Liver (tissue), 9 donors: Measurements from ENCODE around the gene FER. TPM values are rescaled to one million over a fixed set of nuclear protein-coding genes. Genes with fewer than 3 reads are reported as not detected.

Experiments
- DNase-seq: peaks from one replicate; pipeline ENCODE4 v3.0.0-alpha.2; 2017; ENCODE audit warnings: low spot score
- H3K27ac ChIP-seq, 2 donors: one replicate each; pipeline ENCODE4 v1.7.0; 2013; ENCODE audit warnings: inconsistent platforms in 2 of 2, low read length in 2 of 2, control low read depth in 1 of 2, low read depth in 1 of 2, mild to moderate bottlenecking in 1 of 2
- H3K27me3 ChIP-seq, 4 donors: one replicate each; pipeline versions ENCODE4 v1.6.1 to v1.7.0; 2013; ENCODE audit warnings: low read length in 3 of 4, inconsistent platforms in 1 of 4, mild to moderate bottlenecking in 1 of 4, moderate library complexity in 1 of 4; ENCODE audit not compliant: control insufficient read depth in 4 of 4, insufficient read depth in 4 of 4
- H3K36me3 ChIP-seq, 4 donors: one replicate each; pipeline versions ENCODE4 v1.6.1 to v1.7.0; 2013; ENCODE audit warnings: low read length in 3 of 4, mild to moderate bottlenecking in 3 of 4, low read depth in 1 of 4, moderate library complexity in 1 of 4; ENCODE audit not compliant: control insufficient read depth in 4 of 4, insufficient read depth in 3 of 4
- H3K4me1 ChIP-seq, 4 donors: one replicate each; pipeline versions ENCODE4 v1.6.1 to v1.7.0; 2013; ENCODE audit warnings: low read length in 3 of 4, mild to moderate bottlenecking in 3 of 4, moderate library complexity in 1 of 4; ENCODE audit not compliant: control insufficient read depth in 4 of 4, insufficient read depth in 4 of 4
- H3K4me3 ChIP-seq, 3 donors: one replicate each; pipeline versions ENCODE4 v1.6.1 to v1.7.0; 2013; ENCODE audit warnings: low read length in 3 of 3, control low read depth in 1 of 3, low read depth in 1 of 3, mild to moderate bottlenecking in 1 of 3
- H3K9ac ChIP-seq, 2 donors: one replicate each; pipeline ENCODE4 v1.7.0; 2013; ENCODE audit warnings: low read length in 2 of 2, mild to moderate bottlenecking in 2 of 2, moderate library complexity in 2 of 2, control low read depth in 1 of 2, low read depth in 1 of 2
- H3K9me3 ChIP-seq, 4 donors: one replicate each; pipeline versions ENCODE4 v1.6.1 to v1.7.0; 2013; ENCODE audit warnings: low read length in 3 of 4; ENCODE audit not compliant: control insufficient read depth in 4 of 4
- EGR1 ChIP-seq, 2 donors: IDR thresholded peaks; 2 replicates each; pipeline ENCODE4 v1.6.1; 2016 to 2018; ENCODE audit warnings: antibody characterized with exemption in 2 of 2, low read depth in 2 of 2
- FOXA1 ChIP-seq: IDR thresholded peaks from 2 replicates; pipeline ENCODE4 v1.6.1; 2016; ENCODE audit warnings: antibody characterized with exemption
- FOXA2 ChIP-seq: IDR thresholded peaks from 2 replicates; pipeline ENCODE4 v1.6.1; 2016; ENCODE audit warnings: antibody characterized with exemption
- GABPA ChIP-seq, 2 donors: IDR thresholded peaks in 1 of 2; conservative IDR thresholded peaks in 1 of 2; 2 replicates each; pipeline ENCODE4 v1.6.1; 2016; ENCODE audit warnings: antibody characterized with exemption in 2 of 2, mild to moderate bottlenecking in 1 of 2, moderate library complexity in 1 of 2
- HNF4A ChIP-seq, 2 donors: conservative IDR thresholded peaks; 2 replicates each; pipeline ENCODE4 v1.6.1; 2016; ENCODE audit warnings: antibody characterized with exemption in 2 of 2, mild to moderate bottlenecking in 2 of 2
- HNF4G ChIP-seq: IDR thresholded peaks from 2 replicates; pipeline ENCODE4 v1.6.1; 2016; ENCODE audit warnings: antibody characterized with exemption
- JUND ChIP-seq, 2 donors: IDR thresholded peaks; 2 replicates each; pipeline ENCODE4 v1.6.1; 2016; ENCODE audit warnings: antibody characterized with exemption in 2 of 2
- NR2F2 ChIP-seq: IDR thresholded peaks from 2 replicates; pipeline ENCODE4 v1.6.1; 2016; ENCODE audit warnings: antibody characterized with exemption
- RAD21 ChIP-seq, 2 donors: IDR thresholded peaks; 2 replicates each; pipeline ENCODE4 v1.6.1; 2016; ENCODE audit warnings: antibody characterized with exemption in 2 of 2, mild to moderate bottlenecking in 2 of 2
- RXRA ChIP-seq, 2 donors: IDR thresholded peaks; 2 replicates each; pipeline ENCODE4 v1.6.1; 2017 to 2018; ENCODE audit warnings: antibody characterized with exemption in 2 of 2, mild to moderate bottlenecking in 1 of 2
- SP1 ChIP-seq: IDR thresholded peaks from 2 replicates; pipeline ENCODE4 v1.6.1; 2018; ENCODE audit warnings: antibody characterized with exemption, mild to moderate bottlenecking
- TAF1 ChIP-seq: conservative IDR thresholded peaks from 2 replicates; pipeline ENCODE4 v1.6.1; 2016; ENCODE audit warnings: antibody characterized with exemption, mild to moderate bottlenecking
- YY1 ChIP-seq: IDR thresholded peaks from 2 replicates; pipeline ENCODE4 v1.6.1; 2016; ENCODE audit warnings: antibody characterized with exemption, mild to moderate bottlenecking
- WGBS: extraction: QIAGEN DNeasy Blood & Tissue Kit; methylation state at CpG from one replicate; pipeline ENCODE4 v1.1.7; 2013; 5-methylcytosine and 5-hydroxymethylcytosine counted together
- polyA plus RNA-seq, 2 donors: library from polyadenylated mRNA; stranded (reverse) in 1 of 2; unstranded in 1 of 2; fragments of 200-250 nt in 1 of 2; fragments of >200 nt in 1 of 2; fragmentation: Nextera tagmentation in 1 of 2; extraction: Ambion mirVana in 1 of 2; gene quantifications; one replicate each; pipeline versions ENCODE4 v1.2.1 to v1.2.3, GENCODE V29; 2013 to 2015
- total RNA-seq, 2 donors: library from RNA; depleted of rRNA; stranded (reverse); fragments of >200 nt; gene quantifications; one replicate each; pipeline ENCODE4 v1.2.3, GENCODE V29; 2014
- TF ChIP-seq, protein P1 (sequence below): fragments of 150-350 bp; IDR thresholded peaks from 2 replicates; pipeline ENCODE4 v1.5.1; 2017; ENCODE audit warnings: improper control_type of control experiment, low read depth, low read length; ENCODE audit not compliant: missing input control
- TF ChIP-seq, protein P2 (sequence below): IDR thresholded peaks from 2 replicates; pipeline ENCODE4 v1.6.1; 2016; ENCODE audit warnings: antibody characterized with exemption
- TF ChIP-seq, protein P3 (sequence below): IDR thresholded peaks from 2 replicates; pipeline ENCODE4 v1.6.1; 2016; ENCODE audit warnings: antibody characterized with exemption, mild to moderate bottlenecking
- TF ChIP-seq, protein P4 (sequence below): IDR thresholded peaks from 2 replicates; pipeline ENCODE4 v1.6.1; 2016; ENCODE audit warnings: antibody characterized with exemption
- TF ChIP-seq, protein P5 (sequence below): IDR thresholded peaks from 2 replicates; pipeline ENCODE4 v1.6.1; 2016; ENCODE audit warnings: antibody characterized with exemption
- donor health status: healthy.
- donor health status: healthy.
- donor health status: healthy.
- donor health status: healthy.
- donor health status: healthy.

The FER gene
- total and polyA plus RNA-seq, 4 donors = 0.83 to 9.8 (median 5.9) TPM

DNA sequence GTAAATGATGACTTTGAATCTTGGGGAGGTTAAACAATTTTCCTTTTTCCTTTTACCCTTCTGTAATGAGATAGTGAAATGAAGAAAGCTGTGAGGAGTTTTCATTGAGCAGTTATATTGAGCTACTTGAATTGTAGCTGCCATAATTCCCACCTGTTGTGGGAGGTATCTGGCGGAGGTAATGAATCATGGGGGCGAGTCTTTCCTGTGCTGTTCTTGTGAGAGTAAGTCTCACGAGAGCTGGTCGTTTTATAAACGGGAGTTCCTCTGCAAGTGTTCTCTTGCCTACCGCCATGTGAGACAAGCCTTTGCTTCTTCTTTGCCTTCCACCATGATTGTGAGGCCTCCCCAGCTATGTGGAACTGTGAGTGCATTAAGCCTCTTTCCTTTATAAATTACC lies 258.4 kb downstream of the FER start:
- Histone ChIP-seq H3K4me1 (no peaks in the 10 kb centered on the region), H3K4me3 (no peak overlapping the region), H3K9me3 (no peaks in the 10 kb centered on the region), H3K36me3 (no peaks in the 10 kb centered on the region), H3K27me3 (no peaks in the 10 kb centered on the region), H3K27ac (no peak overlapping the region), H3K9ac (no peak overlapping the region)
- DNase-seq = no peak
- WGBS = 96% methylated on average over 6 of the region's 6 CpGs
- TF ChIP-seq RXRA (IDR thresholded peaks at IDR 0.05) (no peak), RAD21 (IDR thresholded peaks at IDR 0.05) (no peak), GABPA (IDR thresholded peaks at IDR 0.05 in 1 of 2, conservative IDR thresholded peaks at IDR 0.05 in 1 of 2) (no peak), FOXA1 (no peak), YY1 (no peak), TAF1 (no peak), HNF4A (conservative IDR thresholded peaks at IDR 0.05) (no peak), SP1 (no peak), NR2F2 (no peak), FOXA2 (no peak), JUND (IDR thresholded peaks at IDR 0.05) (no peak), HNF4G (no peak), EGR1 (IDR thresholded peaks at IDR 0.05; ENCODE audit: low read depth in 2 of 2) (no peak)
- TF ChIP-seq, protein P1, sequence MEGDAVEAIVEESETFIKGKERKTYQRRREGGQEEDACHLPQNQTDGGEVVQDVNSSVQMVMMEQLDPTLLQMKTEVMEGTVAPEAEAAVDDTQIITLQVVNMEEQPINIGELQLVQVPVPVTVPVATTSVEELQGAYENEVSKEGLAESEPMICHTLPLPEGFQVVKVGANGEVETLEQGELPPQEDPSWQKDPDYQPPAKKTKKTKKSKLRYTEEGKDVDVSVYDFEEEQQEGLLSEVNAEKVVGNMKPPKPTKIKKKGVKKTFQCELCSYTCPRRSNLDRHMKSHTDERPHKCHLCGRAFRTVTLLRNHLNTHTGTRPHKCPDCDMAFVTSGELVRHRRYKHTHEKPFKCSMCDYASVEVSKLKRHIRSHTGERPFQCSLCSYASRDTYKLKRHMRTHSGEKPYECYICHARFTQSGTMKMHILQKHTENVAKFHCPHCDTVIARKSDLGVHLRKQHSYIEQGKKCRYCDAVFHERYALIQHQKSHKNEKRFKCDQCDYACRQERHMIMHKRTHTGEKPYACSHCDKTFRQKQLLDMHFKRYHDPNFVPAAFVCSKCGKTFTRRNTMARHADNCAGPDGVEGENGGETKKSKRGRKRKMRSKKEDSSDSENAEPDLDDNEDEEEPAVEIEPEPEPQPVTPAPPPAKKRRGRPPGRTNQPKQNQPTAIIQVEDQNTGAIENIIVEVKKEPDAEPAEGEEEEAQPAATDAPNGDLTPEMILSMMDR = no peak
- TF ChIP-seq, protein P2, sequence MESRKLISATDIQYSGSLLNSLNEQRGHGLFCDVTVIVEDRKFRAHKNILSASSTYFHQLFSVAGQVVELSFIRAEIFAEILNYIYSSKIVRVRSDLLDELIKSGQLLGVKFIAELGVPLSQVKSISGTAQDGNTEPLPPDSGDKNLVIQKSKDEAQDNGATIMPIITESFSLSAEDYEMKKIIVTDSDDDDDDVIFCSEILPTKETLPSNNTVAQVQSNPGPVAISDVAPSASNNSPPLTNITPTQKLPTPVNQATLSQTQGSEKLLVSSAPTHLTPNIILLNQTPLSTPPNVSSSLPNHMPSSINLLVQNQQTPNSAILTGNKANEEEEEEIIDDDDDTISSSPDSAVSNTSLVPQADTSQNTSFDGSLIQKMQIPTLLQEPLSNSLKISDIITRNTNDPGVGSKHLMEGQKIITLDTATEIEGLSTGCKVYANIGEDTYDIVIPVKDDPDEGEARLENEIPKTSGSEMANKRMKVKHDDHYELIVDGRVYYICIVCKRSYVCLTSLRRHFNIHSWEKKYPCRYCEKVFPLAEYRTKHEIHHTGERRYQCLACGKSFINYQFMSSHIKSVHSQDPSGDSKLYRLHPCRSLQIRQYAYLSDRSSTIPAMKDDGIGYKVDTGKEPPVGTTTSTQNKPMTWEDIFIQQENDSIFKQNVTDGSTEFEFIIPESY = no peak
- TF ChIP-seq, protein P3, sequence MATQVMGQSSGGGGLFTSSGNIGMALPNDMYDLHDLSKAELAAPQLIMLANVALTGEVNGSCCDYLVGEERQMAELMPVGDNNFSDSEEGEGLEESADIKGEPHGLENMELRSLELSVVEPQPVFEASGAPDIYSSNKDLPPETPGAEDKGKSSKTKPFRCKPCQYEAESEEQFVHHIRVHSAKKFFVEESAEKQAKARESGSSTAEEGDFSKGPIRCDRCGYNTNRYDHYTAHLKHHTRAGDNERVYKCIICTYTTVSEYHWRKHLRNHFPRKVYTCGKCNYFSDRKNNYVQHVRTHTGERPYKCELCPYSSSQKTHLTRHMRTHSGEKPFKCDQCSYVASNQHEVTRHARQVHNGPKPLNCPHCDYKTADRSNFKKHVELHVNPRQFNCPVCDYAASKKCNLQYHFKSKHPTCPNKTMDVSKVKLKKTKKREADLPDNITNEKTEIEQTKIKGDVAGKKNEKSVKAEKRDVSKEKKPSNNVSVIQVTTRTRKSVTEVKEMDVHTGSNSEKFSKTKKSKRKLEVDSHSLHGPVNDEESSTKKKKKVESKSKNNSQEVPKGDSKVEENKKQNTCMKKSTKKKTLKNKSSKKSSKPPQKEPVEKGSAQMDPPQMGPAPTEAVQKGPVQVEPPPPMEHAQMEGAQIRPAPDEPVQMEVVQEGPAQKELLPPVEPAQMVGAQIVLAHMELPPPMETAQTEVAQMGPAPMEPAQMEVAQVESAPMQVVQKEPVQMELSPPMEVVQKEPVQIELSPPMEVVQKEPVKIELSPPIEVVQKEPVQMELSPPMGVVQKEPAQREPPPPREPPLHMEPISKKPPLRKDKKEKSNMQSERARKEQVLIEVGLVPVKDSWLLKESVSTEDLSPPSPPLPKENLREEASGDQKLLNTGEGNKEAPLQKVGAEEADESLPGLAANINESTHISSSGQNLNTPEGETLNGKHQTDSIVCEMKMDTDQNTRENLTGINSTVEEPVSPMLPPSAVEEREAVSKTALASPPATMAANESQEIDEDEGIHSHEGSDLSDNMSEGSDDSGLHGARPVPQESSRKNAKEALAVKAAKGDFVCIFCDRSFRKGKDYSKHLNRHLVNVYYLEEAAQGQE = no peak
- TF ChIP-seq, protein P4, sequence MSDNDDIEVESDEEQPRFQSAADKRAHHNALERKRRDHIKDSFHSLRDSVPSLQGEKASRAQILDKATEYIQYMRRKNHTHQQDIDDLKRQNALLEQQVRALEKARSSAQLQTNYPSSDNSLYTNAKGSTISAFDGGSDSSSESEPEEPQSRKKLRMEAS = no peak
- TF ChIP-seq, protein P5, sequence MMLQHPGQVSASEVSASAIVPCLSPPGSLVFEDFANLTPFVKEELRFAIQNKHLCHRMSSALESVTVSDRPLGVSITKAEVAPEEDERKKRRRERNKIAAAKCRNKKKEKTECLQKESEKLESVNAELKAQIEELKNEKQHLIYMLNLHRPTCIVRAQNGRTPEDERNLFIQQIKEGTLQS = no peak
